GM23248 (cell line): ENCODE measurements around the gene HIVEP1.

Source experiments
- EZH2 ChIP-seq: fragments of 200-600 bp; sonication (generic); IDR thresholded peaks from 2 replicates; pipeline ENCODE4 v1.6.1; 2018; ENCODE audit warnings: antibody characterized with exemption, mild to moderate bottlenecking; ENCODE audit not compliant: insufficient read depth, poor library complexity, severe bottlenecking
- EZH2phosphoT487 ChIP-seq: fragments of 200-600 bp; sonication (generic); IDR thresholded peaks from 2 replicates; pipeline ENCODE4 v1.6.1; 2018; ENCODE audit warnings: antibody characterized with exemption, moderate library complexity, mild to moderate bottlenecking, low read depth; ENCODE audit not compliant: insufficient read depth

DNA sequence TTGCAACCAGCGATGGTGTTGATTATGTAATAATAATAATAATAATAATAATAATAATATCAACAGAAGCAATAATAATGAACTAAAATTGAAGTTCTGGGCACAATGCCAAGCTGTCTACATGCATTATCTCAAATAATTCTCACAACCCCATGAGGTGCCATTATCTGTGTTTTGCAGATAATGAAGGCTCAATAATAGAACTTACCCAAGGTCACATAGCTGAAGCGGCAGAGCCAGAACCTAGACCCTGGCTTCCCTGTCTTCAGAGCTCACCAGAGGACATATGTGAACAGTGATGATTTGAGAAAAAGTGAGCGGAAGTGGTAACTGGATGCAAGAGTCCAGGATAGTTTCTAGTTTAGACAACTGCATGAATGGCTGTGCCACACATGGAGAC is 91.0 kb downstream of the HIVEP1 start:
- TF ChIP-seq EZH2 (no peak), EZH2phosphoT487 (no peak)
